GM04503 (cell line): Measurements from ENCODE around the gene CLK2.
"Not testable (repeated sequence)": the region's sequence is repeated elsewhere in the genome, so short reads cannot be mapped to it uniquely, and the experiment has no call there.

ENCODE experiments used
- DNase-seq: peaks from one replicate; pipeline ENCODE4 v3.0.0-alpha.2; 2012; ENCODE audit warnings: low read depth

The CLK2 gene

GRCh38 chr1:155266553-155266952, 6.8 kb downstream of the CLK2 start:
- no peak for DNase-seq

- no peak for DNase-seq
These were observed 10.2 kb downstream of the CLK2 start for GRCh38 chr1:155263067-155263466.

- peak; percentile 95 for DNase-seq
These were observed 11.2 kb downstream of the CLK2 start, which contains the start of gene SCAMP3 for GRCh38 chr1:155261852-155262673. Gene SCAMP3 (minus strand): TSS chr1:155262360. CDS start chr1:155262151, 209 bp downstream.

GRCh38 chr1:155261493-155261851, 11.8 kb downstream of the CLK2 start:
- DNase-seq = no peak

GRCh38 chr1:155260276-155260675, 13.0 kb downstream of the CLK2 start:
- no peak for DNase-seq

- DNase-seq = no peak
These were observed 17.0 kb downstream of the CLK2 start for GRCh38 chr1:155256058-155256852.

GRCh38 chr1:155255243-155256007, 17.9 kb downstream of the CLK2 start, which contains the start of gene ENTREP3:
Gene ENTREP3 (minus strand): TSS chr1:155255483. CDS start chr1:155254877, 606 bp downstream.
- no peak for DNase-seq

- no peak for DNase-seq
These were observed 18.5 kb downstream of the CLK2 start for GRCh38 chr1:155254714-155255242.

GRCh38 chr1:155254228-155254713, 19.0 kb downstream of the CLK2 start:
- DNase-seq = no peak

GRCh38 chr1:155253797-155254196, 19.5 kb downstream of the CLK2 start:
- DNase-seq = no peak

GRCh38 chr1:155253208-155253607, 20.1 kb downstream of the CLK2 start:
- no peak for DNase-seq

GRCh38 chr1:155251566-155251965, 21.7 kb downstream of the CLK2 start:
- no peak for DNase-seq

GRCh38 chr1:155250633-155251449, 22.5 kb downstream of the CLK2 start:
- no peak for DNase-seq

- DNase-seq = no peak
These were observed 23.1 kb downstream of the CLK2 start for GRCh38 chr1:155250246-155250632.

GRCh38 chr1:155247667-155248553, 25.4 kb downstream of the CLK2 start:
- no peak for DNase-seq

GRCh38 chr1:155246796-155247195, 26.5 kb downstream of the CLK2 start:
- not testable (repeated sequence) for DNase-seq

GRCh38 chr1:155245163-155245524, 28.2 kb downstream of the CLK2 start:
- DNase-seq = no peak

- peak; percentile 95 for DNase-seq
These were observed 28.7 kb downstream of the CLK2 start for GRCh38 chr1:155244368-155245162.

- no peak for DNase-seq
These were observed 30.4 kb downstream of the CLK2 start for GRCh38 chr1:155242805-155243358.
